Osteoblast (primary cell): ENCODE results near the gene FOSL1. TPM values are rescaled to one million over a fixed set of nuclear protein-coding genes. Genes with fewer than 3 reads are reported as not detected.

ENCODE experiments used
- DNase-seq: peaks from one replicate; pipeline ENCODE4 v3.0.0; 2011; ENCODE audit warnings: low spot score, mixed read lengths; ENCODE audit not compliant: insufficient read length; ENCODE audit errors: missing footprints
- H2AFZ ChIP-seq: 2 replicates; pipeline ENCODE4 v1.6.0; 2011; ENCODE audit warnings: mild to moderate bottlenecking, low read length
- H3K27ac ChIP-seq: 2 replicates; pipeline ENCODE4 v1.5.1; 2011; ENCODE audit warnings: mild to moderate bottlenecking, low read depth, low read length, moderate library complexity
- H3K27me3 ChIP-seq: 2 replicates; pipeline ENCODE4 v1.6.0; 2012; ENCODE audit warnings: mild to moderate bottlenecking, control low read depth, inconsistent platforms, low read length, moderate library complexity; ENCODE audit not compliant: insufficient read depth
- H3K36me3 ChIP-seq: 2 replicates; pipeline ENCODE4 v1.5.1; 2011; ENCODE audit warnings: mild to moderate bottlenecking, low read length, control low read depth, moderate library complexity; ENCODE audit not compliant: insufficient read depth
- H3K4me1 ChIP-seq: 2 replicates; pipeline ENCODE4 v1.5.1; 2011; ENCODE audit warnings: mild to moderate bottlenecking, low read length, control low read depth, moderate library complexity; ENCODE audit not compliant: insufficient read depth
- H3K4me2 ChIP-seq: 2 replicates; pipeline ENCODE4 v1.6.0; 2011; ENCODE audit warnings: mild to moderate bottlenecking, low read length; ENCODE audit not compliant: insufficient read depth
- H3K4me3 ChIP-seq: fragments of 200-600 bp; sonication (generic); 3 replicates; pipeline ENCODE4 v1.5.1; 2012; ENCODE audit warnings: mild to moderate bottlenecking, low read length, inconsistent platforms; ENCODE audit not compliant: insufficient read depth
- H3K79me2 ChIP-seq: 2 replicates; pipeline ENCODE4 v1.6.0; 2012; ENCODE audit warnings: mild to moderate bottlenecking, low read length, control low read depth, inconsistent platforms; ENCODE audit not compliant: insufficient read depth
- H3K9me3 ChIP-seq: 2 replicates; pipeline ENCODE4 v1.5.1; 2011; ENCODE audit warnings: low read depth, low read length, control low read depth
- H4K20me1 ChIP-seq: 2 replicates; pipeline ENCODE4 v1.6.0; 2012; ENCODE audit warnings: mild to moderate bottlenecking, low read length, control low read depth; ENCODE audit not compliant: insufficient read depth
- total RNA-seq: library from RNA; depleted of rRNA; stranded (reverse); fragments of >200 nt; gene quantifications from 2 replicates; pipeline ENCODE4 v1.2.3, GENCODE V29; 2012
- TF ChIP-seq, protein P1 (sequence below): IDR thresholded peaks from 2 replicates; pipeline ENCODE4 v1.5.1; 2011; ENCODE audit warnings: mild to moderate bottlenecking, low read depth, low read length, moderate library complexity; ENCODE audit errors: extremely low read depth

The FOSL1 gene
- total RNA-seq, 1 donor: 13.0 TPM

DNA sequence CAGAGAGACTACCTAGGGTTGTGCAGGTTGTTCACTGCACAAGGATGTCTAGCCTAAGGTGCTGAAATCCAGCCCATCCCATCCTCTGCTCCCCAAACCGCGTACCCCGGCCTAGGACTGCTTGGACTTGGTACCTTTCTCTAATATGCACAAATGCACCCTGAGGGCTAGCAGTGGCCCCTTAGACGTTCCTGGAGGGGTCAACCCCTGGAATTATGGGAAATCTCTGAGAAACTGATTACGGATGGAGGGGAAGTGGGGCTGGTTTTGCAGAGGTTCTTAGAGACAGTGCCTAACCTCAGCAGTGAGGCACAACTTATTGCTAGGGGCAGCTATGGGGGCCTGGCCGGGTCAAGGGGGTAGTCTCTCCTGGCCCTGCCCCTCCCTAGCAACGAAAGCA lies 16.2 kb upstream of the FOSL1 start:
- H3K4me2 ChIP-seq: peak overlapping the region; percentile 82
- H2AFZ ChIP-seq: no peak overlapping the region
- H3K36me3 ChIP-seq: peaks cover 15% of the 10 kb centered on the region
- peak; percentile 50 for DNase-seq
- peak overlapping the region; percentile 95 for H3K27ac ChIP-seq
- H3K9me3 ChIP-seq: no peaks in the 10 kb centered on the region
- H3K4me3 ChIP-seq: peak overlapping the region; percentile 37
- no peaks in the 10 kb centered on the region for H4K20me1 ChIP-seq
- peaks cover 59% of the 10 kb centered on the region for H3K79me2 ChIP-seq
- H3K4me1 ChIP-seq: peaks cover 80% of the 10 kb centered on the region
- H3K27me3 ChIP-seq: no peaks in the 10 kb centered on the region
- TF ChIP-seq, protein P1, sequence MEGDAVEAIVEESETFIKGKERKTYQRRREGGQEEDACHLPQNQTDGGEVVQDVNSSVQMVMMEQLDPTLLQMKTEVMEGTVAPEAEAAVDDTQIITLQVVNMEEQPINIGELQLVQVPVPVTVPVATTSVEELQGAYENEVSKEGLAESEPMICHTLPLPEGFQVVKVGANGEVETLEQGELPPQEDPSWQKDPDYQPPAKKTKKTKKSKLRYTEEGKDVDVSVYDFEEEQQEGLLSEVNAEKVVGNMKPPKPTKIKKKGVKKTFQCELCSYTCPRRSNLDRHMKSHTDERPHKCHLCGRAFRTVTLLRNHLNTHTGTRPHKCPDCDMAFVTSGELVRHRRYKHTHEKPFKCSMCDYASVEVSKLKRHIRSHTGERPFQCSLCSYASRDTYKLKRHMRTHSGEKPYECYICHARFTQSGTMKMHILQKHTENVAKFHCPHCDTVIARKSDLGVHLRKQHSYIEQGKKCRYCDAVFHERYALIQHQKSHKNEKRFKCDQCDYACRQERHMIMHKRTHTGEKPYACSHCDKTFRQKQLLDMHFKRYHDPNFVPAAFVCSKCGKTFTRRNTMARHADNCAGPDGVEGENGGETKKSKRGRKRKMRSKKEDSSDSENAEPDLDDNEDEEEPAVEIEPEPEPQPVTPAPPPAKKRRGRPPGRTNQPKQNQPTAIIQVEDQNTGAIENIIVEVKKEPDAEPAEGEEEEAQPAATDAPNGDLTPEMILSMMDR: no peak

DNA sequence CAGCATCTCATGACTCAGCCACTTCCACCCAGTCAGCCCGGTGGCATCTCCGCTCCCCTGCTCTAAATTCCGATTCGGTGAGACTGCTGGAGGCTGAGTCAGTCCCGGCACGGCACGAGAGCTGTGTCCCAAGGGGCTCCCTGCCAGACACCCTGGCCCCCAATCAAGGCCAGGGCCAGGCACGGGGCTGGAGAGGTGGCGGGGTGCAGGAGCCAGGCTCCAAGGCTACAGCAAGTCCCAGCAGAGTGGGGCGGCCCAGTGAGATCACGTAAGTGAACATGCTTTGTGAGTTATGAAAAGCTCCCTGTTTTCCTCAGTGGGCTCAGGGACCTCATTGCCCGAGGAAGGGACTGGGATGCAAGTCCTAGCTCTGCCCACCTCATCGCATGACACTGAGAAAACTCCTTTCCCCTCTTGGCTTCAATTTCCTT lies 15.6 kb upstream of the FOSL1 start:
- peak; percentile 99 for DNase-seq
- peaks cover 10% of the 10 kb centered on the region for H3K36me3 ChIP-seq
- peak overlapping the region; percentile 82 for H3K4me2 ChIP-seq
- H3K4me1 ChIP-seq: peaks cover 80% of the 10 kb centered on the region
- no peaks in the 10 kb centered on the region for H3K27me3 ChIP-seq
- H3K27ac ChIP-seq: peak overlapping the region; percentile 95
- H2AFZ ChIP-seq: no peak overlapping the region
- no peaks in the 10 kb centered on the region for H4K20me1 ChIP-seq
- no peaks in the 10 kb centered on the region for H3K9me3 ChIP-seq
- peaks cover 53% of the 10 kb centered on the region for H3K79me2 ChIP-seq
- TF ChIP-seq, protein P1: no peak
- peak overlapping the region; percentile 37 for H3K4me3 ChIP-seq

DNA sequence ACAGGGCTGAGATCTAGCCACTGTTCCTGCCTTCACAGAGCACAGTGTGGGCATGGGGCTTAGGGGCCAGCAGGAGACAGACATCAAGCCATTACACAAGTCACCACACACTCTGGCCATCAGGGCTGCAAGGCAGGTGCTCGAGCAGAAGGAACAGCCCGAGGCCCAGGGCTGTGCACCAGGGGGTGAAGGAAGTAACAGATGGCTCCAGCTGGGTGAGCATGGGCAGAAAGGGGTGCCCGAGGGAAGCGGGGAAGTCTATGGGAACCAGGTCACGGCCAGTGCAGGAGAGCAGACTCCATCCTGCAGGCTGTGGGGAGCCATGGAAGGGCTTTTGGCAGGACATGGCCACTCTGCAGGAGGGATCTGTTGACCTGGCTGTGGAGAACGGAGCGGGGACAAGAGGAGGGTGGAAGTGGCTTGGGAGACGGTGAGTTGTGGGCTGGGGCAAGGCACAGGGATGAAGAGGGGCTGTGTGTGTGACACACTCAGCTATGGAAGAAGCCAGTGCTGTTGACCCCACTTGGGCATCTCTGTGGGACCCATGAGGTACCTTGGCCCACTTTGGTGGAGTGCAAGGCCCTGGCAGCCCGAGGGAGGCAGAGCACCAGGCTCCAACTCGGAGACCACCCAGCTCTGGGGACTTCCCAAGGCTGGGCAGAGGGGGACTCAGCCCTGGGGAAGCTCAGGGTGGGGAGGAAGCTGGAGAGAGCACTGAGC lies 15.1 kb upstream of the FOSL1 start:
- Histone ChIP-seq H3K4me2 (peak overlapping the region; percentile 82), H3K27me3 (no peaks in the 10 kb centered on the region), H4K20me1 (no peaks in the 10 kb centered on the region), H3K36me3 (peaks cover 7% of the 10 kb centered on the region), H3K4me3 (peak overlapping the region; percentile 27), H3K4me1 (peaks cover 74% of the 10 kb centered on the region), H3K79me2 (peaks cover 47% of the 10 kb centered on the region), H3K27ac (peak overlapping the region; percentile 95), H3K9me3 (no peaks in the 10 kb centered on the region), H2AFZ (no peak overlapping the region)
- TF ChIP-seq, protein P1: no peak
- peak; percentile 88 for DNase-seq

DNA sequence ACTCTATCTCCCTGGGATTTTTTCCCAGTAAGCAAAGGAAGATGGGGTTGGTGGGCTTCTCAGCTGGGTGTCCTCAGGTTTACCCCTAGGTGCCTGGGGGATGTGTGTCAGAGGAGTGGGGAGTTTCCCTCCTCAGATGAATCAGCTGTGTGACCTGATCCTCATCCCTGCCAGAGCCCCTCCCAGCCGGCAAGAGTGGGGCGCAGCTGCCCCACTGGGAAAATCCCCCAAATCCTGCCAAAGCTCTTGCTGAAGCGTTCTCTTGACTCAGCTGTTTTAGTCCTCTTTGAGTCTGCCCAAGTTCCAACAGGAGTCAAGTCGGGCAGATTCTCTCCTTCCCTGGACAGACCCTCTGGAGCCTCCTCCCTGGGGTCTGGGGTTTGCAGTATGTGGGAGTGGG lies 12.7 kb upstream of the FOSL1 start:
- DNase-seq: peak; percentile 96
- Histone ChIP-seq H4K20me1 (no peaks in the 10 kb centered on the region), H3K4me2 (peak overlapping the region; percentile 42), H3K27ac (peak overlapping the region; percentile 96), H3K27me3 (no peaks in the 10 kb centered on the region), H2AFZ (no peak overlapping the region), H3K4me1 (peaks cover 65% of the 10 kb centered on the region), H3K4me3 (peak overlapping the region; percentile 21), H3K9me3 (no peaks in the 10 kb centered on the region), H3K79me2 (peaks cover 28% of the 10 kb centered on the region), H3K36me3 (peaks cover 7% of the 10 kb centered on the region)
- TF ChIP-seq, protein P1: no peak
